CD14-positive monocyte (primary cell): ENCODE data around the gene EIF4E1B. TPM values are rescaled to one million over a fixed set of nuclear protein-coding genes. Genes with fewer than 3 reads are reported as not detected.
A peak's percentile ranks its signal among the peaks of the same experiment; 100 is the strongest.

Experiments used
- DNase-seq, 3 donors: peaks; one replicate each; pipeline ENCODE4 v3.0.0-alpha.2; 2011 to 2022
- H2AFZ ChIP-seq: 2 replicates; pipeline ENCODE4 v1.6.0; 2012; ENCODE audit warnings: mild to moderate bottlenecking, low read depth, low read length, inconsistent platforms; ENCODE audit not compliant: insufficient read depth, poor library complexity, severe bottlenecking
- H3K27ac ChIP-seq, 2 donors: 1 replicate in 1 of 2; 2 replicates in 1 of 2; pipeline ENCODE4 v1.5.1; 2012 to 2013; ENCODE audit warnings: low read length in 2 of 2, control low read depth in 1 of 2, inconsistent platforms in 1 of 2, low read depth in 1 of 2, mild to moderate bottlenecking in 1 of 2
- H3K27me3 ChIP-seq, 2 donors: one replicate each; pipeline versions ENCODE4 v1.6.0 to v1.6.1; 2011 to 2013; ENCODE audit warnings: low read length in 2 of 2; ENCODE audit not compliant: control insufficient read depth in 2 of 2, insufficient read depth in 2 of 2
- H3K36me3 ChIP-seq, 2 donors: replicated peaks in 1 of 2; 1 replicate in 1 of 2; 2 replicates in 1 of 2; pipeline versions ENCODE4 v1.5.1 to v1.6.1; 2012 to 2013; ENCODE audit warnings: low read length in 2 of 2, control low read depth in 1 of 2, inconsistent platforms in 1 of 2, mild to moderate bottlenecking in 1 of 2; ENCODE audit not compliant: insufficient read depth in 2 of 2, control insufficient read depth in 1 of 2
- H3K4me1 ChIP-seq, 2 donors: 1 replicate in 1 of 2; 2 replicates in 1 of 2; pipeline versions ENCODE4 v1.5.1 to v1.6.1; 2012 to 2013; ENCODE audit warnings: low read length in 2 of 2, control low read depth in 1 of 2, inconsistent platforms in 1 of 2, mild to moderate bottlenecking in 1 of 2, moderate library complexity in 1 of 2; ENCODE audit not compliant: insufficient read depth in 2 of 2, control insufficient read depth in 1 of 2
- H3K4me2 ChIP-seq: replicated peaks from 2 replicates; pipeline ENCODE3; 2012; ENCODE audit warnings: low read length, moderate library complexity, mild to moderate bottlenecking; ENCODE audit not compliant: poor library complexity, severe bottlenecking; ENCODE audit errors: extremely low read depth
- H3K4me3 ChIP-seq, 3 experiments: fragments of 200-600 bp in 1 of 3; sonication (generic) in 1 of 3; replicated peaks in 1 of 3; 1 replicate in 2 of 3; 2 replicates in 1 of 3; pipeline ENCODE4 v1.5.1; 2011 to 2013; ENCODE audit warnings: low read length in 3 of 3, mild to moderate bottlenecking in 3 of 3, control low read depth in 2 of 3, low read depth in 2 of 3, inconsistent platforms in 1 of 3, moderate library complexity in 1 of 3
- H3K79me2 ChIP-seq: 2 replicates; pipeline ENCODE4 v1.6.0; 2012; ENCODE audit warnings: mild to moderate bottlenecking, control low read depth, inconsistent platforms, low read length, moderate library complexity; ENCODE audit not compliant: insufficient read depth
- H3K9ac ChIP-seq: 2 replicates; pipeline ENCODE4 v1.6.0; 2017; ENCODE audit warnings: low read length, mild to moderate bottlenecking; ENCODE audit not compliant: insufficient read depth, poor library complexity, severe bottlenecking
- H3K9me3 ChIP-seq, 2 donors: replicated peaks in 1 of 2; 1 replicate in 1 of 2; 2 replicates in 1 of 2; pipeline versions ENCODE4 v1.5.1 to v1.6.1; 2012 to 2013; ENCODE audit warnings: low read length in 2 of 2, control low read depth in 1 of 2; ENCODE audit not compliant: control insufficient read depth in 1 of 2, insufficient read depth in 1 of 2
- H4K20me1 ChIP-seq: 2 replicates; pipeline ENCODE4 v1.6.0; 2012; ENCODE audit warnings: mild to moderate bottlenecking, low read length, control low read depth, moderate library complexity; ENCODE audit not compliant: insufficient read depth
- H3K27ac Mint-ChIP-seq, 7 donors: one replicate each; pipeline ENCODE4 v1.8.0; 2020; ENCODE audit warnings: mild to moderate bottlenecking in 7 of 7, mixed read lengths in 7 of 7, moderate library complexity in 6 of 7, inconsistent platforms in 2 of 7
- H3K27me3 Mint-ChIP-seq, 3 donors: one replicate each; pipeline ENCODE4 v1.8.0; 2021 to 2022; ENCODE audit warnings: low read depth in 3 of 3, mild to moderate bottlenecking in 3 of 3, mixed read lengths in 3 of 3, moderate library complexity in 3 of 3, inconsistent platforms in 1 of 3
- H3K36me3 Mint-ChIP-seq, 2 donors: one replicate each; pipeline ENCODE4 v1.8.0; 2020; ENCODE audit warnings: mixed read lengths in 2 of 2, inconsistent platforms in 1 of 2, mild to moderate bottlenecking in 1 of 2
- H3K4me1 Mint-ChIP-seq: one replicate; pipeline ENCODE4 v1.8.0; 2020; ENCODE audit warnings: mild to moderate bottlenecking, mixed read lengths
- H3K4me3 Mint-ChIP-seq, 2 donors: one replicate each; pipeline ENCODE4 v1.8.0; 2020; ENCODE audit warnings: mild to moderate bottlenecking in 2 of 2, mixed read lengths in 2 of 2, moderate library complexity in 1 of 2
- H3K9me3 Mint-ChIP-seq, 7 donors: one replicate each; pipeline ENCODE4 v1.8.0; 2020 to 2022; ENCODE audit warnings: mixed read lengths in 7 of 7, mild to moderate bottlenecking in 6 of 7, moderate library complexity in 6 of 7, inconsistent platforms in 2 of 7
- CTCF ChIP-seq: fragments of 200-600 bp; IDR thresholded peaks from one replicate; pipeline ENCODE4 v1.8.0; 2022; ENCODE audit warnings: antibody characterized with exemption, mild to moderate bottlenecking
- WGBS: methylation state at CpG from one replicate; pipeline ENCODE4 v1.1.5; 2013; ENCODE audit warnings: missing lambda C conversion rate; ENCODE audit not compliant: insufficient coverage; 5-methylcytosine and 5-hydroxymethylcytosine counted together
- intact Hi-C, 2 donors: fragments of 100-400 bp; cut with micrococcal nuclease; formaldehyde crosslinking; loops; one replicate each; pipeline versions ENCODE4 v1.15.0 to v1.15.1; 2023
- polyA plus RNA-seq, 3 donors: library from polyadenylated mRNA; depleted of rRNA in 1 of 3; unstranded in 2 of 3; stranded (reverse) in 1 of 3; fragments of 300-500 nt in 2 of 3; fragments of >200 nt in 1 of 3; fragmentation: Illumina TruSeq in 2 of 3; gene quantifications; 1 replicate in 2 of 3; 2 replicates in 1 of 3; pipeline ENCODE4 v1.2.3, GENCODE V29; 2012 to 2021

EIF4E1B gene
- polyA plus RNA-seq, 3 donors: not detected

DNA sequence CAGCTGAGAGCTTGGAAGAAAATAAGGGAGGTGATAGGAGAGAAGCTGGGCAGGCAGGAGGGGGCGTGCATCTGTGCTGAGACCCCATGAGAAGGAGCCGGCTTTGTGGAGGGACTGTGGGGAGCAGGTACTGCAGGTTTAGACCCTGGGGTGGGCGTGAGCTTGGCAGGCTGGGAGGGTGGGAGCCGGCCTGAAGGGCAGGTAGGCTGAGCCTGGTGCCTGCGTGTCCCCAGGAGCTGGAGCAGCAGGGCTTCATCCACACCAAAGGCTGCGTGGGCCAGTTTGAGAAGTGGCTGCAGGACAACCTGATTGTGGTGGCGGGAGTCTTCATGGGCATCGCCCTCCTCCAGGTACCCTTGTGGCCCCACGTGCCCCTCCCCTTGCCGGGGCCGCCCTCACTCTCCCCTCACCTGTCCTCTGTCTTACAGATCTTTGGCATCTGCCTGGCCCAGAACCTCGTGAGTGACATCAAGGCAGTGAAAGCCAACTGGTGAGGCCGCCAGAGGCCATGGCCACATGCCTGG, 26.1 kb downstream of the EIF4E1B start:
- Histone ChIP-seq H3K9ac (no peak overlapping the region), H2AFZ (no peak overlapping the region), H3K4me3 (no peak overlapping the region), H3K27me3 (no peaks in the 10 kb centered on the region), H3K9me3 (no peaks in the 10 kb centered on the region), H3K79me2 (no peaks in the 10 kb centered on the region), H3K36me3 (peaks cover 7 to 28% of the 10 kb centered on the region in 2 donors), H4K20me1 (peaks cover 18% of the 10 kb centered on the region), H3K27ac (no peak overlapping the region), H3K4me1 (peaks cover 18 to 19% of the 10 kb centered on the region in 2 donors), H3K4me2 (no peak overlapping the region)
- WGBS: 97% methylated on average over 11 of the region's 13 CpGs
- Mint-ChIP-seq H3K4me3 (no peak overlapping the region), H3K4me1 (peaks cover 23% of the 10 kb centered on the region), H3K36me3 (peaks cover 30 to 40% of the 10 kb centered on the region in 2 donors), H3K9me3 (peaks cover 0 to 2% (median 0%) of the 10 kb centered on the region in 7 donors), H3K27me3 (peaks cover 3 to 9% (median 8%) of the 10 kb centered on the region in 3 donors), H3K27ac (peak overlapping the region in 1 of 7 donors; percentile 13)
- intact Hi-C loops: loop anchor here in 1 of 2 donors (5.0 to 10.0 kb wide), 2 partner anchors 301 to 922 kb away; no protein-coding TSS in a partner anchor
- no peak for TF ChIP-seq CTCF
- DNase-seq: no peak

DNA sequence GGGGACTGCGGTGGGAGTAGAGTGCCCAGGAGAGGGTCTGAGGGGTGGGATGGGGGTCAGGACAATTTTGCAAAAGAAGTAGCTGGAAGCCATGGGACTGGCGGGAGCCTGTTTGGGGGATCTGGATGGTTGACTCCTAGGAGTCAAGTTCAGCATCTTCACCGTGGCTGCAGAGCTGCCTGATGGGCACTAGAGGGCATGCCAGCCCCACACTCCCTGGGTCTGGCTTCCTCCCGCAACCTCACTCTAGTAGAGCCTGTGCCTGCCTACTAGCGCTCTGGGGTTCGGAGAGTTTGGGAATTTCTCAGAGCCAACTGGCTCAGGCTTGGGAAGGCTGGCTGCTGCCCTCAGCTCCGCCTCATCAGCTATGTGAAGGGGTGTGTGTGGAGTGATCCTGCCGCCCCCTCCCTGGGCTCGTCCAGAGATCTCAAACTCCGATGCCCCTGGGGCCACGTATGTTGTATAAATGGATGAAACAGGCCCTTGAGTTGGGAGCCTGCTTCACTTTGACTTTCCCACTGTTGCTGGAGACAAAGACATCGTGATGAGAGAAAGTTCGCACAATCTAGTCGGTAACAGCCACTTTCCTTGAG, 27.6 kb downstream of the EIF4E1B start:
- H3K4me1 Mint-ChIP-seq: peaks cover 23% of the 10 kb centered on the region
- DNase-seq: peak; percentile 47 to 62 (median 61)
- WGBS: 82% methylated on average over 7 of the region's 14 CpGs
- no peak overlapping the region for H3K27ac ChIP-seq
- no peaks in the 10 kb centered on the region for H3K9me3 ChIP-seq
- H3K4me3 ChIP-seq: peak overlapping the region in 1 of 3 experiments; percentile 76
- intact Hi-C loops: loop anchor here (2.0 to 10.0 kb wide), 3 partner anchors 299 to 923 kb away; no protein-coding TSS in a partner anchor
- peaks cover 0 to 2% (median 0%) of the 10 kb centered on the region in 7 donors for H3K9me3 Mint-ChIP-seq
- no peaks in the 10 kb centered on the region for H3K79me2 ChIP-seq
- H4K20me1 ChIP-seq: peaks cover 4% of the 10 kb centered on the region
- H3K4me3 Mint-ChIP-seq: peak overlapping the region; percentile 78 to 92
- peaks cover 18 to 19% of the 10 kb centered on the region in 2 donors for H3K4me1 ChIP-seq
- no peaks in the 10 kb centered on the region for H3K27me3 ChIP-seq
- peaks cover 2 to 23% of the 10 kb centered on the region in 2 donors for H3K36me3 ChIP-seq
- H3K27ac Mint-ChIP-seq: peak overlapping the region in 2 of 7 donors; percentile 75 to 76
- peaks cover 3 to 13% (median 7%) of the 10 kb centered on the region in 3 donors for H3K27me3 Mint-ChIP-seq
- peak overlapping the region; percentile 44 for H3K9ac ChIP-seq
- H2AFZ ChIP-seq: peak overlapping the region; percentile 70
- peak overlapping the region; percentile 82 for H3K4me2 ChIP-seq
- H3K36me3 Mint-ChIP-seq: peaks cover 27 to 34% of the 10 kb centered on the region in 2 donors
- peak; percentile 92 for TF ChIP-seq CTCF
